CD14-positive monocyte (primary cell): ENCODE results near the gene GDPD4. TPM values are rescaled to one million over a fixed set of nuclear protein-coding genes. Genes with fewer than 3 reads are reported as not detected.
"Not testable (repeated sequence)": the region's sequence is repeated elsewhere in the genome, so short reads cannot be mapped to it uniquely, and the experiment has no call there.

ENCODE experiments used
- DNase-seq, 3 donors: peaks; one replicate each; pipeline ENCODE4 v3.0.0-alpha.2; 2011 to 2022
- H2AFZ ChIP-seq: 2 replicates; pipeline ENCODE4 v1.6.0; 2012; ENCODE audit warnings: mild to moderate bottlenecking, low read depth, low read length, inconsistent platforms; ENCODE audit not compliant: insufficient read depth, poor library complexity, severe bottlenecking
- H3K27ac ChIP-seq, 2 donors: 1 replicate in 1 of 2; 2 replicates in 1 of 2; pipeline ENCODE4 v1.5.1; 2012 to 2013; ENCODE audit warnings: low read length in 2 of 2, control low read depth in 1 of 2, inconsistent platforms in 1 of 2, low read depth in 1 of 2, mild to moderate bottlenecking in 1 of 2
- H3K27me3 ChIP-seq, 2 donors: one replicate each; pipeline versions ENCODE4 v1.6.0 to v1.6.1; 2011 to 2013; ENCODE audit warnings: low read length in 2 of 2; ENCODE audit not compliant: control insufficient read depth in 2 of 2, insufficient read depth in 2 of 2
- H3K36me3 ChIP-seq, 2 donors: replicated peaks in 1 of 2; 1 replicate in 1 of 2; 2 replicates in 1 of 2; pipeline versions ENCODE4 v1.5.1 to v1.6.1; 2012 to 2013; ENCODE audit warnings: low read length in 2 of 2, control low read depth in 1 of 2, inconsistent platforms in 1 of 2, mild to moderate bottlenecking in 1 of 2; ENCODE audit not compliant: insufficient read depth in 2 of 2, control insufficient read depth in 1 of 2
- H3K4me1 ChIP-seq, 2 donors: 1 replicate in 1 of 2; 2 replicates in 1 of 2; pipeline versions ENCODE4 v1.5.1 to v1.6.1; 2012 to 2013; ENCODE audit warnings: low read length in 2 of 2, control low read depth in 1 of 2, inconsistent platforms in 1 of 2, mild to moderate bottlenecking in 1 of 2, moderate library complexity in 1 of 2; ENCODE audit not compliant: insufficient read depth in 2 of 2, control insufficient read depth in 1 of 2
- H3K4me2 ChIP-seq: replicated peaks from 2 replicates; pipeline ENCODE3; 2012; ENCODE audit warnings: low read length, moderate library complexity, mild to moderate bottlenecking; ENCODE audit not compliant: poor library complexity, severe bottlenecking; ENCODE audit errors: extremely low read depth
- H3K4me3 ChIP-seq, 3 experiments: fragments of 200-600 bp in 1 of 3; sonication (generic) in 1 of 3; replicated peaks in 1 of 3; 1 replicate in 2 of 3; 2 replicates in 1 of 3; pipeline ENCODE4 v1.5.1; 2011 to 2013; ENCODE audit warnings: low read length in 3 of 3, mild to moderate bottlenecking in 3 of 3, control low read depth in 2 of 3, low read depth in 2 of 3, inconsistent platforms in 1 of 3, moderate library complexity in 1 of 3
- H3K79me2 ChIP-seq: 2 replicates; pipeline ENCODE4 v1.6.0; 2012; ENCODE audit warnings: mild to moderate bottlenecking, control low read depth, inconsistent platforms, low read length, moderate library complexity; ENCODE audit not compliant: insufficient read depth
- H3K9ac ChIP-seq: 2 replicates; pipeline ENCODE4 v1.6.0; 2017; ENCODE audit warnings: low read length, mild to moderate bottlenecking; ENCODE audit not compliant: insufficient read depth, poor library complexity, severe bottlenecking
- H3K9me3 ChIP-seq, 2 donors: replicated peaks in 1 of 2; 1 replicate in 1 of 2; 2 replicates in 1 of 2; pipeline versions ENCODE4 v1.5.1 to v1.6.1; 2012 to 2013; ENCODE audit warnings: low read length in 2 of 2, control low read depth in 1 of 2; ENCODE audit not compliant: control insufficient read depth in 1 of 2, insufficient read depth in 1 of 2
- H4K20me1 ChIP-seq: 2 replicates; pipeline ENCODE4 v1.6.0; 2012; ENCODE audit warnings: mild to moderate bottlenecking, low read length, control low read depth, moderate library complexity; ENCODE audit not compliant: insufficient read depth
- H3K27ac Mint-ChIP-seq, 7 donors: one replicate each; pipeline ENCODE4 v1.8.0; 2020; ENCODE audit warnings: mild to moderate bottlenecking in 7 of 7, mixed read lengths in 7 of 7, moderate library complexity in 6 of 7, inconsistent platforms in 2 of 7
- H3K27me3 Mint-ChIP-seq, 3 donors: one replicate each; pipeline ENCODE4 v1.8.0; 2021 to 2022; ENCODE audit warnings: low read depth in 3 of 3, mild to moderate bottlenecking in 3 of 3, mixed read lengths in 3 of 3, moderate library complexity in 3 of 3, inconsistent platforms in 1 of 3
- H3K36me3 Mint-ChIP-seq, 2 donors: one replicate each; pipeline ENCODE4 v1.8.0; 2020; ENCODE audit warnings: mixed read lengths in 2 of 2, inconsistent platforms in 1 of 2, mild to moderate bottlenecking in 1 of 2
- H3K4me1 Mint-ChIP-seq: one replicate; pipeline ENCODE4 v1.8.0; 2020; ENCODE audit warnings: mild to moderate bottlenecking, mixed read lengths
- H3K4me3 Mint-ChIP-seq, 2 donors: one replicate each; pipeline ENCODE4 v1.8.0; 2020; ENCODE audit warnings: mild to moderate bottlenecking in 2 of 2, mixed read lengths in 2 of 2, moderate library complexity in 1 of 2
- H3K9me3 Mint-ChIP-seq, 7 donors: one replicate each; pipeline ENCODE4 v1.8.0; 2020 to 2022; ENCODE audit warnings: mixed read lengths in 7 of 7, mild to moderate bottlenecking in 6 of 7, moderate library complexity in 6 of 7, inconsistent platforms in 2 of 7
- WGBS: methylation state at CpG from one replicate; pipeline ENCODE4 v1.1.5; 2013; ENCODE audit warnings: missing lambda C conversion rate; ENCODE audit not compliant: insufficient coverage; 5-methylcytosine and 5-hydroxymethylcytosine counted together
- intact Hi-C, 2 donors: fragments of 100-400 bp; cut with micrococcal nuclease; formaldehyde crosslinking; loops; one replicate each; pipeline versions ENCODE4 v1.15.0 to v1.15.1; 2023
- polyA plus RNA-seq, 3 donors: library from polyadenylated mRNA; depleted of rRNA in 1 of 3; unstranded in 2 of 3; stranded (reverse) in 1 of 3; fragments of 300-500 nt in 2 of 3; fragments of >200 nt in 1 of 3; fragmentation: Illumina TruSeq in 2 of 3; gene quantifications; 1 replicate in 2 of 3; 2 replicates in 1 of 3; pipeline ENCODE4 v1.2.3, GENCODE V29; 2012 to 2021
- TF ChIP-seq, protein P1 (sequence below): fragments of 200-600 bp; IDR thresholded peaks from one replicate; pipeline ENCODE4 v1.8.0; 2022; ENCODE audit warnings: antibody characterized with exemption, mild to moderate bottlenecking

The GDPD4 gene
- polyA plus RNA-seq, 3 donors, result not detected

DNA sequence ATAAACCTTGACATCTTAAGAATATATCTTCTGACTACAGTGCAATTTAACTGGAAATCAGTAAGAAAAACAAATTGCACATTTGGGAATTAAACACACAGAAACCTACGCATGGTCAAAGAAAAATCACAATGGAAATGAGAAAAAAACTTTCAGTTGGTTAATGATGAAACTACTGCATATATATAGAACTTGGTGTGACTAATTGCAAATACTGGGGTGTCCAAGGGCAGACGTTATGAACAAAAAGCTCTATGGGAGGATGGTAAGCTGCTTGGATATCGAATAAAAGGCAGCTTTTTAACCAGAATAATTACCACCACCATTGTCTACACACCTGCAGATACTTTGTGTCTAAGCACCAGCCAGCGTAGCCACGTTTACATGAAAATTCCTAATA, 791 bp downstream of the GDPD4 start:
- no peak for DNase-seq
- TF ChIP-seq, protein P1, sequence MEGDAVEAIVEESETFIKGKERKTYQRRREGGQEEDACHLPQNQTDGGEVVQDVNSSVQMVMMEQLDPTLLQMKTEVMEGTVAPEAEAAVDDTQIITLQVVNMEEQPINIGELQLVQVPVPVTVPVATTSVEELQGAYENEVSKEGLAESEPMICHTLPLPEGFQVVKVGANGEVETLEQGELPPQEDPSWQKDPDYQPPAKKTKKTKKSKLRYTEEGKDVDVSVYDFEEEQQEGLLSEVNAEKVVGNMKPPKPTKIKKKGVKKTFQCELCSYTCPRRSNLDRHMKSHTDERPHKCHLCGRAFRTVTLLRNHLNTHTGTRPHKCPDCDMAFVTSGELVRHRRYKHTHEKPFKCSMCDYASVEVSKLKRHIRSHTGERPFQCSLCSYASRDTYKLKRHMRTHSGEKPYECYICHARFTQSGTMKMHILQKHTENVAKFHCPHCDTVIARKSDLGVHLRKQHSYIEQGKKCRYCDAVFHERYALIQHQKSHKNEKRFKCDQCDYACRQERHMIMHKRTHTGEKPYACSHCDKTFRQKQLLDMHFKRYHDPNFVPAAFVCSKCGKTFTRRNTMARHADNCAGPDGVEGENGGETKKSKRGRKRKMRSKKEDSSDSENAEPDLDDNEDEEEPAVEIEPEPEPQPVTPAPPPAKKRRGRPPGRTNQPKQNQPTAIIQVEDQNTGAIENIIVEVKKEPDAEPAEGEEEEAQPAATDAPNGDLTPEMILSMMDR, result no peak
- Histone ChIP-seq H3K27me3 (no peaks in the 10 kb centered on the region), H3K4me3 (no peak overlapping the region), H3K9me3 (no peaks in the 10 kb centered on the region), H3K4me1 (no peaks in the 10 kb centered on the region), H3K27ac (no peak overlapping the region), H4K20me1 (no peaks in the 10 kb centered on the region), H3K4me2 (no peak overlapping the region), H3K9ac (no peak overlapping the region), H2AFZ (no peak overlapping the region), H3K36me3 (no peaks in the 10 kb centered on the region), H3K79me2 (no peaks in the 10 kb centered on the region)
- H3K9me3 Mint-ChIP-seq, result peaks cover 0 to 4% (median 0%) of the 10 kb centered on the region in 7 donors
- no CpG with 5 or more reads among the region's 5 CpGs for WGBS
- intact Hi-C loops, result no loop called here
- H3K4me3 Mint-ChIP-seq, result no peak overlapping the region
- H3K27ac Mint-ChIP-seq, result no peak overlapping the region
- H3K36me3 Mint-ChIP-seq, result no peaks in the 10 kb centered on the region
- peaks cover 0 to 1% (median 0%) of the 10 kb centered on the region in 3 donors for H3K27me3 Mint-ChIP-seq
- H3K4me1 Mint-ChIP-seq, result no peaks in the 10 kb centered on the region

DNA sequence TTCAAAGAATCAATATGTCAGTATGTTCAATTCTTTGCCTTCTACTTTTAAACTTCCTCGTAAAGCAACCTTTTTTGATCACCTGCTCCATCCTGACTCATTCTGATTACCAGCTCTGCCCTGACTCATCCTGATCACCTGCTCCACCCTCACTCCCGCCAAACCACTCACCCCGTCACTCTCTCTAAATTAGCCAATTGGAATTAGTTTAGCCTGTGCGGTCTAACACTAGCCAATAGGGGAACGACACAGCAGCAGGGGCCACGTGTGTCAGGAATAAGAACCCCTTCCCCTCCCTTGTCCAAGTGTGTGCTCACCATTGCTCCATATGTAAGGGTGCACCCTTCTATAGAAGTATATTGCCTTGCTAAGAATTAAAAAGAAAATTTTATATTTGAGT, 1.5 kb downstream of the GDPD4 start:
- H3K9me3 ChIP-seq, H3K36me3 Mint-ChIP-seq, H2AFZ ChIP-seq, H3K79me2 ChIP-seq, H3K4me3 ChIP-seq, H3K27ac Mint-ChIP-seq, H4K20me1 ChIP-seq, H3K4me1 ChIP-seq, intact Hi-C loops, H3K9ac ChIP-seq, DNase-seq, H3K27ac ChIP-seq, H3K4me2 ChIP-seq, H3K9me3 Mint-ChIP-seq, H3K4me3 Mint-ChIP-seq, H3K27me3 Mint-ChIP-seq, H3K36me3 ChIP-seq, H3K4me1 Mint-ChIP-seq, H3K27me3 ChIP-seq: not testable (repeated sequence)
- 100% methylated on average over 2 of the region's 6 CpGs for WGBS
